HG03565 (cell line): ENCODE measurements around the gene HHAT.
"Not testable (repeated sequence)": the region's sequence is repeated elsewhere in the genome, so short reads cannot be mapped to it uniquely, and the experiment has no call there.

Experiments used
- ATAC-seq: cut with Tn5 transposase; IDR thresholded peaks from one replicate; pipeline ENCODE4 v1.9.1; 2021; ENCODE audit warnings: mild to moderate bottlenecking, moderate library complexity; ENCODE audit not compliant: unreplicated experiment

The HHAT gene

DNA sequence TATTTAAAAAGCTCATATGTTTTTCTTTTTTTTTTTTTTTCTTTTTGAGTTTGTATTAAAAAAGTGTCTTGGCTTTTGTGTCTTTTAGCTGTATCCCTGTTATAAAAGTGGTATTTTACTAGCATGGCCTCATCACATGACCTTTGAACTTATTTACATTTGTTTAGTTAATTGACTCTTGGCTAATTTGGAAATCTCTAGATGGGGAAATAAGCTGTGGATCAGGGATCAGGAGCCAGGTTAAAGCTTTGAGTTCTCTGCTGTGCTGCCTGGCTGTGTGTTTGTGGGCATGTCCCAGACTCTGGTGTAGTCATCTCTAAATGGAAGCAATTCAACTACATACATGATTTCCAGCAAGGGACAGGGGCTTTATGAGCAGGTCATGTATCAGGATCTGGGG, 56.5 kb downstream of the HHAT start:
- ATAC-seq = no peak

GRCh38 chr1:210394281-210394821, 65.6 kb downstream of the HHAT start:
- no peak for ATAC-seq

- no peak for ATAC-seq
These were observed 67.8 kb downstream of the HHAT start for GRCh38 chr1:210396541-210396940.

GRCh38 chr1:210397252-210397651, 68.5 kb downstream of the HHAT start:
- ATAC-seq = no peak

GRCh38 chr1:210397681-210398080, 69.0 kb downstream of the HHAT start:
- ATAC-seq = no peak

DNA sequence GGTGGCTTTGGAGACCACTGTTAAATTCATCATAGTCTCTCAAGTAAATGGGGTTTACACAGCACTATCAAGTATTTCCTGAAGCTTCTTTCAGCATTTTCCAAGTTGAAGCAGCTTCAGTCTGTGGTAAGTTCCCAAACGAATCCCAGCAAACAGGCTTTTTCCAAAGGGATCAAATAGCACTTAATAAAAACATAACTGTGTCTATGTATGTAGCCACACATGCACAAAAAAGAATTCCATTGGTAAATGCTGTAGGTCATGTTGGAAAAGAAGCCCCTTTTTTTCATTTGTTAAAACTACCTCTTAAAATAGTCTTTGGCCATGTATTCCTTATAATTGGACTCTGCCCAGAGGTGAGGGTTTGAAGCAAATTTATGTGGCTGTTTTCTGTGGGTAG, 69.8 kb downstream of the HHAT start:
- no peak for ATAC-seq

DNA sequence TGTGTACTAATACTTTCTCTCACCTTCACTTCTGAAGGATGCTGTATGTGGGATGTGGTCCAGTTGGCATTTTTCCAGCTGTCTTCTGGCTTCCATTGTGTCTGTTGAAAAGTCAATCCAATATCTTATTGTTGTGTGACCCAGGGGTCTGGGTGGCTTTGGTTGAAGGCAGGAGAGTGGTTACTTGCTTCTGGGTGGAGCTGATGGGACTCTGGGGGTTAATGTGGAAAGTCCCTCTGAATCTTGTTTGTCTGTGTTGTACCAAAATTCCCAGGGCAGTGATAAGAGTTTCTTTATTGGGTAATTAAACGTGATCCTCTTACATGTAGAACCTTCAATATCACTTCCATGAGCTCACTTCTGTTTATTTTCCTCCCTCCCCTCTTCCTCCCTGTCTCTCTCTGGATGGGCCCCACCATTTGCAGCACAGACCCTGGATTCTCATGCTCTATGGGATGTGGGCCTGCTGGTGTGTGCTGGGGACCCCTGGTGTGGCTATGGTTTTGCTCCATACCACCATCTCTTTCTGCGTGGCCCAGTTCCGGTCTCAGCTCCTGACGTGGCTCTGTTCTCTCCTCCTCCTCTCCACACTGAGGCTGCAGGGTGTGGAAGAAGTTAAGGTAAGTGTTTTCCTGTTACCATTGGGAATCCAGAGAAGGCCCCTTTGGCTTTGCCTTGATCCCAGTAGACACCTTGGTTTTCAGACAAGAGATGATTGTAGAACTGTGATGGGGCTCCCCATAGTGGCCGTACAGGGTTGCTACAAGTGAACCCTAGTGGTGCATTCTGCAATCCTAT, 71.5 kb downstream of the HHAT start:
- ATAC-seq = peak; percentile 93

DNA sequence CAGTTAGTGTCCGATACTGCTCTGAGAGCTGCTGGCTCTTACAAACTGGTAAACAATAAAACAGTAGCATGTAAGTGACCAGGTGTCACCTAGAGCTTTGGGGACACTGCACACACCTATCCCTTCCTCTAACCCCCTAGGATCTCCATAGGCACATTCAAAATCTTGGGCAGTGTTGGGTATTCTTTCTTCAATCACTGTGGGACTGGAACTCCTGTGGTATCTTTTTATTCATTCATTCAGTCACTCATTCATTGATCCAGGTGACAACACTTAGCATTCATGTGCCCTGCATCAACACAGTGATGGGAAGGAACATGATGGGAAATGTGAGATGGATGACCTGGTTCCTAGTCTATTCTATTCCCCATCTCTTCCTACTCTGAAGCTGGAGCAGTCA, 73.9 kb downstream of the HHAT start:
- ATAC-seq = no peak

DNA sequence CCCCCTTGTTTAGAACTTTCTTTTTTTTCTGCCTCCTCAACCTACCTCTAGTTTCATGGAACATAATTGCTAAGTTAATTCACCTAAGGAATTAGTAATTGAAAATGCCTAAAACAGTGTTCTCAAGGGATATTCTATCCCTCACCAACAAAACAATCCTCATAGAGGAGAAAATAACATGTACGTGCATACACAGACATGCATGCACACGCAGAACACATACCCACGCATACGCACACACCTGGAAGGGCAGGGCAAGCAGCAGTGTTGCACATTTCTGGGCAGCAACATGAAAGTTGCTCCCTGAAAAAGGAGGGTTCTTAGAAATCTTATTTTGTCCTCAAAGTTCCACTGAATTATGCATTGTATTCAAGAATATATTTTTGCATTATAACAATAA, 76.6 kb downstream of the HHAT start:
- ATAC-seq = no peak

- ATAC-seq = not testable (repeated sequence)
These were observed 77.6 kb downstream of the HHAT start for GRCh38 chr1:210406341-210406740.

DNA sequence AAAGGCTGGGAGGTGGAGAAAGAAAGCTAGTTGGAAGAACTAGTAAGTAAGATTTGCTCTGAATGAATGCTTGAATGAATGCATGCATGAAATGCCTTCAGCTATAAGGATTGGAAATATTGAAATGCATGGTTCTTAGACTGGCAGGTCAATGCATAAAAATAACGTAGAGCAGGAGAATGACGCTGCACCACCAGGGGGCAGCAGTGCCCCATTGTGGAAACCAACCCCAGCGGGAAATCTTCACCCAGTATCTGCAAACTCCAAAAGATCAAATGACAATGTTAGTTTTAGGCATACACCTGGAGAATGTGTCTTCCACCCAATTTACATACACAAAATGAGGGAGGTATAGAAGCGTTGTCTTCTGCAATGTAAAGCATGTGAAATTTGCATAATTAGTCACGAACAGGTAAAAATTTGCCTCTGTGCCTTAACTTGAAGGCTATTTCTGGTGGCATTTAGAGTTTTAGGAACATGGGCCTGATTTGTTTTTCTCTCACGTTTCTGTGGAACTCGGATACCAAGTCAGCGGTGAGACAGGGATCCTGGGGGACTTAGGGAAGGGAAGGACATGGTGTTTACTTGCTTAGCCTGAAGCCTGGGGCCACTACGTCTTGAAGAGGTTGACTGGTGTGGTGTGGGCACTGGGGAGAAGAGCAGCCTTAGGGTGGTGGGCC, 78.6 kb downstream of the HHAT start:
- peak; percentile 69 for ATAC-seq

GRCh38 chr1:210407887-210408252, 79.2 kb downstream of the HHAT start:
- no peak for ATAC-seq

DNA sequence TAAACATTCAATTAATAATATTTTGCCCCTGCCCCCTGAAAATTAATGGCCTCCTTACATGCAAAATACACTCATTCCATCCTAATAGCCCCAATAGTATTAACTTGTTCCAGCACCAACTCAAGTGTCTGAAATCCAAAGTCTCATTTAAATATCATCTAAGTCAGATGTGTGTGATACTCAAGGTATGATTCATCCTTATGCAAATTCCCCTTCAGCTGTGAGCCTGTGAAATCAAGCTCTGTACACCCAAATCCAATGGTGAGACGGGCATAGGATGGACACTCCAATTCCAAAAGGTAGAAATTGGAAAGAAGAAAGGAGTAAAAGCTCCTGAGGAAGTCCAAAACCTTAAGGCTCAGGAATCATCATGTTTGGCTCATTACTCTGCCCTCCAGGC, 83.5 kb downstream of the HHAT start:
- no peak for ATAC-seq

GRCh38 chr1:210413951-210414350, 85.2 kb downstream of the HHAT start:
- ATAC-seq = no peak

GRCh38 chr1:210415846-210416448, 87.2 kb downstream of the HHAT start:
- ATAC-seq = no peak

GRCh38 chr1:210416681-210417080, 88.0 kb downstream of the HHAT start:
- no peak for ATAC-seq

DNA sequence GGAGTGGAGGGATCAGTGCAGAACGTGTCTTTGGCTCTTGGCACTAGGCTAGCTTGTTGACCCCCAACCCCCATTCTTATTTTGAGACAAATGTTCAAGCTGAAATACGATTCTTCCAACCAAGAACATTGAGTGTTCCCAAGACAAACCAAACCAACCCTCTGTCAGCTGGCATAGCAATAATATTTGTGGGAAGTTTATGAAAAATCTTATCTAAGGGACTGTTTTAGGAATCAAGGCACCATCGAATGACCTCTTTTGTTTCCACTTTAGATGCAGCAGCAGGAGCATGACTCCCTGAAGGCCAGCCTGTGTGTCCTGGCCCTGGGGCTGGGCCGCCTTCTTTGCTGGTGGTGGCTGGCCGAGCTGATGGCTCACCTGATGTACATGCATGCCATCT, 89.2 kb downstream of the HHAT start:
- ATAC-seq = no peak

- ATAC-seq = no peak
These were observed 90.4 kb downstream of the HHAT start for GRCh38 chr1:210418863-210419650.

GRCh38 chr1:210426696-210427095, 98.0 kb downstream of the HHAT start:
- not testable (repeated sequence) for ATAC-seq

DNA sequence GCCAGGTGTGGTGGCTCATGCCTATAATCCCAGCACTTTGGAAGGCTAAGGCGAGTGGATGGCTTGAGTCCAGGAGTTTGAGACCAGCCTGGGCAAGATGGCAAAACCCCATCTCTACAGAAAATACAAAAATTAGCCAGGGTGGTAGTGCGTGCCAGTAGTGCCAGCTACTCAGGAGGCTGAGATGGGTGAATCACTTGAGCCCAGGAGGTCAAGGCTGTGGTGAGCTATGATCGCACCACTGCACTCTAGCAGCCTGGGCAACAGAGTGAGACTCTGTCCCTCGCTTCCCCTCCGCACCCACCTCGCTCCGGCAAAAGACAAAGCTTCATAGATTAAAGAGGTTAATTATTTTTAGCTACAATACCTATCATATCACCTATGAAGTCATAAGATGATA, 100.0 kb downstream of the HHAT start:
- ATAC-seq = no peak

GRCh38 chr1:210434223-210434622, 105.5 kb downstream of the HHAT start:
- ATAC-seq = no peak
